HG02938 (cell line): ENCODE results near the gene KCTD21.
A peak's percentile ranks its signal among the peaks of the same experiment; 100 is the strongest.

Source experiments
- ATAC-seq: cut with Tn5 transposase; IDR thresholded peaks from one replicate; pipeline ENCODE4 v1.9.1; 2021; ENCODE audit warnings: mild to moderate bottlenecking, moderate library complexity; ENCODE audit not compliant: unreplicated experiment

The KCTD21 gene

GRCh38 chr11:78147807-78148206 is 40.6 kb downstream of the KCTD21 start:
- ATAC-seq, result no peak

GRCh38 chr11:78145511-78146025 is 42.9 kb downstream of the KCTD21 start:
- no peak for ATAC-seq

GRCh38 chr11:78140392-78141077 is 47.9 kb downstream of the KCTD21 start:
- no peak for ATAC-seq

GRCh38 chr11:78139422-78140391 is 48.7 kb downstream of the KCTD21 start, which contains the start of gene ALG8:
TSS of gene ALG8 (minus strand) at chr11:78139626. CDS start at chr11:78139588, 38 bp downstream.
- peak; percentile 89 for ATAC-seq

- ATAC-seq, result peak; percentile 31
Observed at GRCh38 chr11:78138694-78139421, 49.6 kb downstream of the KCTD21 start.

GRCh38 chr11:78138291-78138690 is 50.1 kb downstream of the KCTD21 start:
- no peak for ATAC-seq

GRCh38 chr11:78132475-78132874 is 56.0 kb downstream of the KCTD21 start:
- ATAC-seq, result no peak

GRCh38 chr11:78131956-78132355 is 56.5 kb downstream of the KCTD21 start:
- ATAC-seq, result no peak

GRCh38 chr11:78127403-78127802 is 61.0 kb downstream of the KCTD21 start:
- no peak for ATAC-seq
